SU-DHL-6 (cell line): Measurements from ENCODE around the gene ERG.

ENCODE experiments used
- EZH2phosphoT487 ChIP-seq: fragments of 200-600 bp; sonication (generic), shearing (Covaris generic); conservative IDR thresholded peaks from 2 replicates; pipeline ENCODE4 v1.6.1; 2018; ENCODE audit warnings: mild to moderate bottlenecking, antibody characterized with exemption, low read length, moderate library complexity, mixed read lengths
- TF ChIP-seq, protein P1 (sequence below): fragments of 200-600 bp; sonication (generic); IDR thresholded peaks from one replicate; pipeline ENCODE4 v1.5.1; 2017; ENCODE audit warnings: antibody characterized with exemption, mild to moderate bottlenecking, low read length, moderate library complexity; ENCODE audit not compliant: insufficient read depth, poor library complexity, severe bottlenecking

DNA sequence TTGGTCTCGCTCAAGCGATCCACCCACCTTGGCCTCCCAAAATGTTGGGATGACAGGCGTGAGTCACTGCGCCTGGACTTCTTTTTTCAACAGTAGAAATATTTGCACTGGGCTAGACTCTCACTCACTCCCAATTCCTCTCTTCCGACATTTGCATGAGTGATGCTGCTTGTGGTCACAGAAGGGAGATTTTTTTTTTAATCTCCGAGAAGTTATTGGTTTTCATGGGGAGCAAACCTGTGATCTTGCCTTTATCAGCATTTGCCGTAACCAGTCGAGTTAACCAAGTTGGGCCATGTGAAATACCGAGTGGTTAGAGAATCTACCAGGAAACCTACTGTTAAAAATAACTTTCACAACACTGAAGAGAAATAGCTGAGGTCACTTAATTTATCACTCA is 21.1 kb downstream of the ERG start:
- TF ChIP-seq, protein P1, sequence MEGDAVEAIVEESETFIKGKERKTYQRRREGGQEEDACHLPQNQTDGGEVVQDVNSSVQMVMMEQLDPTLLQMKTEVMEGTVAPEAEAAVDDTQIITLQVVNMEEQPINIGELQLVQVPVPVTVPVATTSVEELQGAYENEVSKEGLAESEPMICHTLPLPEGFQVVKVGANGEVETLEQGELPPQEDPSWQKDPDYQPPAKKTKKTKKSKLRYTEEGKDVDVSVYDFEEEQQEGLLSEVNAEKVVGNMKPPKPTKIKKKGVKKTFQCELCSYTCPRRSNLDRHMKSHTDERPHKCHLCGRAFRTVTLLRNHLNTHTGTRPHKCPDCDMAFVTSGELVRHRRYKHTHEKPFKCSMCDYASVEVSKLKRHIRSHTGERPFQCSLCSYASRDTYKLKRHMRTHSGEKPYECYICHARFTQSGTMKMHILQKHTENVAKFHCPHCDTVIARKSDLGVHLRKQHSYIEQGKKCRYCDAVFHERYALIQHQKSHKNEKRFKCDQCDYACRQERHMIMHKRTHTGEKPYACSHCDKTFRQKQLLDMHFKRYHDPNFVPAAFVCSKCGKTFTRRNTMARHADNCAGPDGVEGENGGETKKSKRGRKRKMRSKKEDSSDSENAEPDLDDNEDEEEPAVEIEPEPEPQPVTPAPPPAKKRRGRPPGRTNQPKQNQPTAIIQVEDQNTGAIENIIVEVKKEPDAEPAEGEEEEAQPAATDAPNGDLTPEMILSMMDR: no peak
- no peak for TF ChIP-seq EZH2phosphoT487
